ENCODE measurements around the gene MICAL2.

MICAL2 gene

GRCh38 chr11:12100841-12101242 lies 9.5 kb upstream of the MICAL2 start:
- DNase-seq: no peak

GRCh38 chr11:12101318-12101717 lies 9.1 kb upstream of the MICAL2 start:
- DNase-seq: no peak

GRCh38 chr11:12102588-12103410 lies 7.6 kb upstream of the MICAL2 start:
- no peak for DNase-seq

GRCh38 chr11:12103411-12104225 lies 6.8 kb upstream of the MICAL2 start:
- no peak for DNase-seq

GRCh38 chr11:12105471-12105870 lies 4.9 kb upstream of the MICAL2 start:
- no peak for DNase-seq

GRCh38 chr11:12106101-12106500 lies 4.3 kb upstream of the MICAL2 start:
- DNase-seq: no peak

GRCh38 chr11:12106501-12106900 lies 3.9 kb upstream of the MICAL2 start:
- no peak for DNase-seq

- no peak for DNase-seq
These were observed 1.4 kb upstream of the MICAL2 start for GRCh38 chr11:12108875-12109453.

- no peak for DNase-seq
These were observed 696 bp upstream of the MICAL2 start for GRCh38 chr11:12109591-12110196.

- peak; percentile 48 for DNase-seq
These were observed 541 bp downstream of the MICAL2 start for GRCh38 chr11:12110714-12111548.

GRCh38 chr11:12111549-12112520 lies 1.4 kb downstream of the MICAL2 start:
- no peak for DNase-seq

GRCh38 chr11:12112750-12113149 lies 2.4 kb downstream of the MICAL2 start:
- DNase-seq: no peak

GRCh38 chr11:12113294-12113693 lies 2.9 kb downstream of the MICAL2 start:
- no peak for DNase-seq

- no peak for DNase-seq
These were observed 4.0 kb downstream of the MICAL2 start for GRCh38 chr11:12114193-12115033.

GRCh38 chr11:12116425-12117032 lies 6.1 kb downstream of the MICAL2 start:
- no peak for DNase-seq

GRCh38 chr11:12117200-12117599 lies 6.8 kb downstream of the MICAL2 start:
- DNase-seq: no peak

- no peak for DNase-seq
These were observed 7.2 kb downstream of the MICAL2 start for GRCh38 chr11:12117611-12118010.

GRCh38 chr11:12118949-12119348 lies 8.6 kb downstream of the MICAL2 start:
- DNase-seq: no peak

GRCh38 chr11:12119502-12119901 lies 9.1 kb downstream of the MICAL2 start:
- no peak for DNase-seq

Measured in CD4-positive, alpha-beta T cell treated with Interleukin-17A for 4 hours (primary cell).